HG02588 (cell line): ENCODE measurements around the gene ZNF593.

Source experiments
- ATAC-seq: cut with Tn5 transposase; IDR thresholded peaks from one replicate; pipeline ENCODE4 v1.9.1; 2021; ENCODE audit warnings: mild to moderate bottlenecking, moderate library complexity; ENCODE audit not compliant: unreplicated experiment

ZNF593 gene

DNA sequence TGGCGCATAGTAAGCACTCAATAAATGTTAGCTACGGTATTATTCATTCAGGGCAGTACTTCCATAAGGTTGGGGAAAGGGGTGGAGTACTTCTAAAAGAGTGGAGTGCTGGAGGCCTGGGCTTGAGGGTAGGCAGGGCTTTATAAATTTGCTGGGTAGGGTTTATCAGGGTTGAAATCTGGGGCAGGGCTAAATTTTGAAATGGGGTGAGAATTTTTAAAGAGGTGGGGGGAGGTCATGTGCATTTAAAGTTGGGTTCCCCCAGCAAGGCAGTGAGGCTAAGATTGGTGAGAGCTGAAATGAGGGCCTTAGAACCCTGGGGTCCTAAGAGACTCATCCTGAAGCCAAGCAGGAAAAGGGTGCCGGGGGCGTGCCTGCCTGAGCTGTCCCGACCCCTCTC, 30.7 kb downstream of the ZNF593 start:
- ATAC-seq, result no peak

DNA sequence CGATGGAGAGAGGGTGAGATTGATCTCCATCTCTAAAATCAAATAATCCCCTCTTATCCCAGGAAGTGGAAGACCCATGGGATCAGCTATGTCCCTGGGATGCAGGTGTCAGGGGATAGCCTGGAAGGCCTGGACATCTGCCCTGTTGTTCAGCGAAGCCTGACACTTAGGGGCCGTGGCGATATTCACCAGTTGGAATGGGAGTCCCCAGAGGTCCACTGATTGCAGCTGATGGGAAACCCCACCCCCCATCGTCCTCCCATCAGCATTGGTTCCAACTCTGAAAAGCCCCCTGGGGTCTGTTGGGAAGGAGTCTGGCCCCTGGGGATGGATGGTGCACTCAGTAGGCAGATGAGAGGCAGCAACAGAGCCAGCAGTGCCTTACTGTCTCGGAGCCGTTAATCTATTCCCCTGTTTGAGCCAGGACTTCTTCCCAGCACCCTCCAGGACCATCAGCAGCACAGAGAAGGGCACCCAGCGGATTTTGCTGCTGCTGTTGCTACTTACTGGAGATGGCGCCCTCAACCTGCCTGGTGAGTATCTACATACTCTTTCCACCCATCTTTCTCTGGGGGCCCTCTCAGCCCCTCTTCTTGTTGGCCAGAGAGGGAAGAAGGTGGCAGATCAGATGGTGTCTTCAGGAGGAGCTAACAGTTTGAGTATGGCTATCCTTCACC, 34.1 kb downstream of the ZNF593 start:
- ATAC-seq, result no peak

DNA sequence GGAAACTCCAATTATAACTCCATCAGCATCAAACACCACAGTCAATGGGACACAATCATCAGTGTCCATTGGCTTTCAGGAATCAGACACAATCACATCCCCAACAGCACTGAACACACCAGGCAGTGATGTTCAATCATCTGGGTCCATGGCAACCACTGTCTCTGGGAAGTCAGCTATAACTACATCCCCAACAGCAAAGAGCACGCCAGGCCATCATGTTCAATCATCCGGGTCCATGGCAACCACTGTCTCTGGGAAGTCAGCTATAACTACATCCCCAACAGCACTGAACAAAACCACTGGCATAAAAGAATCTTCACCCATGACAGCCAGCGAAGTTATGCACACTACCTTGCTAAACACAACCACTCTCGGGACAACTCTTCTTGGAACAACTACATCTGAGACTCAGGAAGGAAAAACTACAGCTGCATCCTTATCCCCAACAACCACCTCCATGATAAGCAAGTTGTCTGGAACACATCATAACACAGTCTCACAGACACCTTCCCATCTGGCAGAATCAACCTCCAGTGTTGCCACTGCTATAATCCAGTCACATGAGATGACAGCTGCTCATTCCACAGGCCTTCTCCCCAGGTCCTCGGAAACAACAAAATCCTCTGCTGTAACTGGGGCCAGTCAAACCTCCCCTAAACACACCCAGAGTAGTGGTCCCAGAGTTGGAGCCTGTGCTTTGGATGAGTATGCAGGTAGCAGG, 40.6 kb downstream of the ZNF593 start:
- no peak for ATAC-seq

DNA sequence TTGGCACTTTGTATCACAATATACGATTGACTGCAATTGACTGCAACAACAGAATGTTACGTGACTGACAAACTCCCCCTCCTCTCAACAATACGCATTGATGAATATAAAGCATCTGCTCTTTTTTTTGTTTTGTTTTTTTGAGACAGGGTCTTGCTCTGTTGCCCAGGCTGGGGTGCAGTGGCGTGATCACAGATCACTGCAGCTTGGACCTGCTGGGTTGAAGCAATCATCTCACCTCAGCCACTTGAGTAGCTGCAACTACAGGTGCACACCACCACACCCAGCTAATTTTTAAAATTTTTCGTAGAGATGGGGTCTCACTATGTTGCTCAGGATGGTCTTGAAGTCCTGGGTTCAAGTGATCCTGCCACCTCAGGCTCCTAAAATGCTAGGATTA, 43.0 kb downstream of the ZNF593 start:
- ATAC-seq, result no peak

DNA sequence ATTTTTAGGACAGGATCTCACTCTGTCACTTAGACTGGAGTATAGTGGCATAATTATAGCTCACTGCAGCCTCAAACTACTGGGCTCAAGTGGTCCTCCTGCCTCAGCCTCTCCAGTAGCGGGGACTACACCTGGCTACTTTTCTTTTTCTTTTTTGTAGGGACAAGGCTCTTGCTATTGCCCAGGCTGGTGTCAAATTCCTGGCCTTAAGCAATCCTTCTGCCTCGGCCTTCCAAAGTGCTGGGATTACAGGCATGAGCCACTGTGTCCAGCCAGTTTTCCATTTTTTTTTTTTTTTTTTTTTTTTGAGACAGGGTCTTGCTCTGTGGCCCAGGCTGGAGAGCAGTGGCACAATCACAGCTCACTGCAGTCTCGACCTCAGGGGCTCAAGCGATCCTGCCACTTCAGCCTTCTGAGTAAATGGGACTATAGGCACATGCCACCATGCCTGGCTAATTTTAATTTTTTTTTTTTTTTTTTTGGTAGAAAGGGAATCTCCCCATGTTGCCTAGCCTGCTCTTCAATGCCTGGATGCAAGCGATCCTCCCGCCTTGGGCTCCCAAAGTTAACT, 43.7 kb downstream of the ZNF593 start:
- ATAC-seq, result no peak

DNA sequence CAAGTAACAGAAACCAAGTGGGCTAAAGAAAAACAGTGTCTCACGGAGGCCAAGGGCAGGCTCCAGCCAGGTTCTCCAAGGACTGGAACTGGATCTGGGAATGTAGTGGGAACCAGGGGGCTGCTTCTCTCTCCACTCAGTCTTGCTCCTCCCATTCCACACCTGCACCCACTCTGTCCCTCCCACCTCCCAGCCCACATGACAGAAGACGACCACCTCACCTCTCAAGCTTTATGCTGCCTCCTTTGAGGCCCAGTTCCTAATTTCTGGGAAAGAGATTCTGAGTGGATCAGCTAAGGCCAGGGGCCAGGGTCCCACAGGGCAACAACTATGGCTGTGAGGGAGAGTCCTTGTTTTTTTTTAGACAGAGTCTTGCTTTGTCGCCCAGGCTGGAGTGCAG, 45.5 kb downstream of the ZNF593 start:
- no peak for ATAC-seq

DNA sequence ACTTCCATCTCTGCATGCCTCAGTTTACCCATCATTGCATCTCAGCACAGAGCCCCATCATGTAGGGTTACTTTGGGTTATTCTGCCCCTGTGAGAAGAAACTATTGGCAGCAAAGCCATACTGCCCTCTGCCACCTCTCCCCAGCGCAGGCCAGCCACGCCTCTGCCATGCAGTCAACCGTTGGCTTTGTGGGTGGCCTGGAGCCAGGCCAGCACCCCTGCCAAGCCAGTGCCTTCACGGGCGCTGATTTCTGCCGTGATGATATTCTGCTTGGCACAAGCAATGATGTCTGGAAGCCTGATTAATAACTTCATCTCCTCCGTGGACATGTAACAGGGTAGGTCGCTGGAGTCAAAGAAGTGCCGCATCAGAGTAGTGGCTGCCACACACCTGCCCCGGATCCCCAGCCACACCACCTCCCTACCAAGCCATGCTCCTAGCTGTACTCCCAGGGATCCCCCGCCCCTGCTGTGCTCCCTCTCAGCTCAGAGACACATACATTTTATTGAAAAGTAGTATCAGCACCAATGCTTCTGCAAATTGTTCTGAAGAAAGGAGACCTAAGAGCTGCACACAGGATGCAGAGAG, 49.3 kb downstream of the ZNF593 start:
- ATAC-seq, result no peak
